Mesothelial cell of epicardium (in vitro differentiated cells): ENCODE data around the gene PLCB1. TPM values are rescaled to one million over a fixed set of nuclear protein-coding genes. Genes with fewer than 3 reads are reported as not detected.
A peak's percentile ranks its signal among the peaks of the same experiment; 100 is the strongest.

Source experiments
- DNase-seq, 2 experiments: peaks; one replicate each; pipeline ENCODE4 v3.0.0; 2021; ENCODE audit warnings: low spot score in 2 of 2; ENCODE audit not compliant: unreplicated experiment in 2 of 2
- H3K27ac Mint-ChIP-seq: 2 replicates; pipeline ENCODE4 v1.8.0; 2021; ENCODE audit warnings: mixed read lengths
- H3K27me3 Mint-ChIP-seq: 2 replicates; pipeline ENCODE4 v1.8.0; 2021; ENCODE audit warnings: low read depth, mixed read lengths
- H3K36me3 Mint-ChIP-seq: 2 replicates; pipeline ENCODE4 v1.8.0; 2021; ENCODE audit warnings: mixed read lengths
- H3K4me1 Mint-ChIP-seq: 2 replicates; pipeline ENCODE4 v1.8.0; 2021; ENCODE audit warnings: mixed read lengths
- H3K4me3 Mint-ChIP-seq: 2 replicates; pipeline ENCODE4 v1.8.0; 2021; ENCODE audit warnings: mild to moderate bottlenecking, moderate library complexity, mixed read lengths
- H3K9me3 Mint-ChIP-seq: 2 replicates; pipeline ENCODE4 v1.8.0; 2021; ENCODE audit warnings: mixed read lengths
- CTCF ChIP-seq: fragments of 200-600 bp; sonication (generic); IDR thresholded peaks from one replicate; pipeline ENCODE4 v1.5.0; 2021; ENCODE audit warnings: antibody characterized with exemption; ENCODE audit not compliant: unreplicated experiment
- total RNA-seq: library from RNA; stranded (reverse); gene quantifications from 3 replicates; pipeline ENCODE4 v1.2.1, GENCODE V29; 2021

Gene PLCB1
- total RNA-seq, 1 donor from 2014 or later = 41.5 TPM

- H3K27ac Mint-ChIP-seq = no peak overlapping the region
- peaks cover 8% of the 10 kb centered on the region for H3K4me1 Mint-ChIP-seq
- no peaks in the 10 kb centered on the region for H3K27me3 Mint-ChIP-seq
- H3K36me3 Mint-ChIP-seq = no peaks in the 10 kb centered on the region
- H3K4me3 Mint-ChIP-seq = no peak overlapping the region
- TF ChIP-seq CTCF = no peak
- DNase-seq = no peak
- no peaks in the 10 kb centered on the region for H3K9me3 Mint-ChIP-seq
Measured at GRCh38 chr20:8144282-8145245, 12.5 kb downstream of the PLCB1 start.

GRCh38 chr20:8145246-8146168, 13.4 kb downstream of the PLCB1 start:
- no peaks in the 10 kb centered on the region for H3K27me3 Mint-ChIP-seq
- no peaks in the 10 kb centered on the region for H3K36me3 Mint-ChIP-seq
- H3K4me1 Mint-ChIP-seq = peaks cover 13% of the 10 kb centered on the region
- H3K4me3 Mint-ChIP-seq = no peak overlapping the region
- DNase-seq = no peak
- no peaks in the 10 kb centered on the region for H3K9me3 Mint-ChIP-seq
- no peak for TF ChIP-seq CTCF
- H3K27ac Mint-ChIP-seq = no peak overlapping the region

- Mint-ChIP-seq H3K4me3 (no peak overlapping the region), H3K4me1 (peaks cover 33% of the 10 kb centered on the region), H3K27me3 (no peaks in the 10 kb centered on the region), H3K36me3 (no peaks in the 10 kb centered on the region), H3K9me3 (no peaks in the 10 kb centered on the region), H3K27ac (no peak overlapping the region)
- DNase-seq = no peak
- no peak for TF ChIP-seq CTCF
Measured at GRCh38 chr20:8147476-8147875, 15.4 kb downstream of the PLCB1 start.

GRCh38 chr20:8148501-8148900, 16.4 kb downstream of the PLCB1 start:
- no peaks in the 10 kb centered on the region for H3K36me3 Mint-ChIP-seq
- DNase-seq = no peak
- peaks cover 43% of the 10 kb centered on the region for H3K4me1 Mint-ChIP-seq
- no peaks in the 10 kb centered on the region for H3K27me3 Mint-ChIP-seq
- H3K27ac Mint-ChIP-seq = no peak overlapping the region
- no peak overlapping the region for H3K4me3 Mint-ChIP-seq
- TF ChIP-seq CTCF = no peak
- no peaks in the 10 kb centered on the region for H3K9me3 Mint-ChIP-seq

GRCh38 chr20:8150591-8150990, 18.5 kb downstream of the PLCB1 start:
- Mint-ChIP-seq H3K27ac (peak overlapping the region; percentile 45), H3K36me3 (no peaks in the 10 kb centered on the region), H3K4me1 (peaks cover 56% of the 10 kb centered on the region), H3K9me3 (no peaks in the 10 kb centered on the region), H3K4me3 (no peak overlapping the region), H3K27me3 (no peaks in the 10 kb centered on the region)
- no peak for DNase-seq
- TF ChIP-seq CTCF = no peak
